Adrenal gland (tissue), 5 donors: ENCODE data around the gene NRARP.

ENCODE experiments used
- POLR2A ChIP-seq, 2 donors: fragments of 450-650 bp; IDR thresholded peaks; one replicate each; pipeline ENCODE4 v1.6.1; 2017; ENCODE audit warnings: antibody characterized with exemption in 2 of 2, mild to moderate bottlenecking in 2 of 2, moderate library complexity in 1 of 2
- TF ChIP-seq, protein P1 (sequence below), 6 experiments: fragments of 450-650 bp in 4 of 6; fragments of 200-600 bp in 2 of 6; sonication (generic) in 1 of 6; IDR thresholded peaks; 1 replicate in 5 of 6; 2 replicates in 1 of 6; pipeline versions ENCODE4 v1.5.1 to v1.8.0; 2016 to 2021; ENCODE audit warnings: antibody characterized with exemption in 6 of 6, mild to moderate bottlenecking in 2 of 6, moderate library complexity in 1 of 6
- donor health status: DM: no; HTN: no; CAD: no.

DNA sequence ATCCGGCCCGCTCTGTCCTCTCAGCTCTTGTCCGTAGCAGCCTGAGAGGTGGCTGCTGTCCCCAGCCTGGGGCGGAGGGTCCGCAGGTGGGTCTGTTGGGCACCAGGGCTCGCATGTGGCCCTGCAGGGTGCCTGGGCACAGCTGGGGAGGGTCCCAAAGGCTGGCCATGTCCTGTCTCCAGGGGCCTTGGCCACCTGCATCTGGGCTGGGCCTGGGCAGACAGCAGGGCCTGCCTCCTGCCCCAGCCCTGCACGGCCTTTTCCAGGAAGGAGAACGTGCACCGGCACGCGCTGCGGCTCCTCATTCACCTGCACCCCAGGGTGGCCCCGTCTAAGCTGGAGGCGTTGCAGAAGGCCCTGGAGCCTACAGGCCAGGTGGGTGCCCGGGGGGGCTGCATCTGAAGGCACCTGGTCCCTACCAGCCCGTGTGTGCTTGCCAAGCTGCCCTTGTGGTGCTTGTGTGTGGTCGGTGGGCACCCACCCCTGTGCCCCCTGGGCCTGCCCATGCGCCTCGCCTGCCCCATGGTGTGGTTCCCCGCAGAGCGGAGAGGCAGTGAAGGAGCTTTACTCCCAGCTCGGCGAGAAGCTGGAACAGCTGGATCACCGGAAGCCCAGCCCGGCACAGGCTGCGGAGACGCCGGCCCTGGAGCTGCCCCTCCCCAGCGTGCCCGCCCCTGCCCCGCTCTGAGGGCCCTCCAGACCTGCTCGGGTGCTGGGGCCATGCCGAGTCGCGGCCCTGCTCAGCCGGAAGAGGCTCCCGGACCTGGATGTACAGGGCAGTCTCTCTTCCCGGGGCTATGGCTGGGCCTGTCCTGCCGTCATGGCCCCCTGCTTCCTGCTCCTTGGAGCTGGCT lies 29.6 kb downstream of the NRARP start:
- TF ChIP-seq, protein P1, sequence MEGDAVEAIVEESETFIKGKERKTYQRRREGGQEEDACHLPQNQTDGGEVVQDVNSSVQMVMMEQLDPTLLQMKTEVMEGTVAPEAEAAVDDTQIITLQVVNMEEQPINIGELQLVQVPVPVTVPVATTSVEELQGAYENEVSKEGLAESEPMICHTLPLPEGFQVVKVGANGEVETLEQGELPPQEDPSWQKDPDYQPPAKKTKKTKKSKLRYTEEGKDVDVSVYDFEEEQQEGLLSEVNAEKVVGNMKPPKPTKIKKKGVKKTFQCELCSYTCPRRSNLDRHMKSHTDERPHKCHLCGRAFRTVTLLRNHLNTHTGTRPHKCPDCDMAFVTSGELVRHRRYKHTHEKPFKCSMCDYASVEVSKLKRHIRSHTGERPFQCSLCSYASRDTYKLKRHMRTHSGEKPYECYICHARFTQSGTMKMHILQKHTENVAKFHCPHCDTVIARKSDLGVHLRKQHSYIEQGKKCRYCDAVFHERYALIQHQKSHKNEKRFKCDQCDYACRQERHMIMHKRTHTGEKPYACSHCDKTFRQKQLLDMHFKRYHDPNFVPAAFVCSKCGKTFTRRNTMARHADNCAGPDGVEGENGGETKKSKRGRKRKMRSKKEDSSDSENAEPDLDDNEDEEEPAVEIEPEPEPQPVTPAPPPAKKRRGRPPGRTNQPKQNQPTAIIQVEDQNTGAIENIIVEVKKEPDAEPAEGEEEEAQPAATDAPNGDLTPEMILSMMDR (IDR thresholded peaks at IDR 0.05): no peak
- TF ChIP-seq POLR2A (IDR thresholded peaks at IDR 0.05): no peak
